GM21360 (cell line): ENCODE data around the gene OR1F1.
"Not testable (repeated sequence)": the region's sequence is repeated elsewhere in the genome, so short reads cannot be mapped to it uniquely, and the experiment has no call there.

Source experiments
- ATAC-seq: cut with Tn5 transposase; IDR thresholded peaks from one replicate; pipeline ENCODE4 v1.9.1; 2021; ENCODE audit warnings: mild to moderate bottlenecking, moderate library complexity; ENCODE audit not compliant: unreplicated experiment

OR1F1 gene

DNA sequence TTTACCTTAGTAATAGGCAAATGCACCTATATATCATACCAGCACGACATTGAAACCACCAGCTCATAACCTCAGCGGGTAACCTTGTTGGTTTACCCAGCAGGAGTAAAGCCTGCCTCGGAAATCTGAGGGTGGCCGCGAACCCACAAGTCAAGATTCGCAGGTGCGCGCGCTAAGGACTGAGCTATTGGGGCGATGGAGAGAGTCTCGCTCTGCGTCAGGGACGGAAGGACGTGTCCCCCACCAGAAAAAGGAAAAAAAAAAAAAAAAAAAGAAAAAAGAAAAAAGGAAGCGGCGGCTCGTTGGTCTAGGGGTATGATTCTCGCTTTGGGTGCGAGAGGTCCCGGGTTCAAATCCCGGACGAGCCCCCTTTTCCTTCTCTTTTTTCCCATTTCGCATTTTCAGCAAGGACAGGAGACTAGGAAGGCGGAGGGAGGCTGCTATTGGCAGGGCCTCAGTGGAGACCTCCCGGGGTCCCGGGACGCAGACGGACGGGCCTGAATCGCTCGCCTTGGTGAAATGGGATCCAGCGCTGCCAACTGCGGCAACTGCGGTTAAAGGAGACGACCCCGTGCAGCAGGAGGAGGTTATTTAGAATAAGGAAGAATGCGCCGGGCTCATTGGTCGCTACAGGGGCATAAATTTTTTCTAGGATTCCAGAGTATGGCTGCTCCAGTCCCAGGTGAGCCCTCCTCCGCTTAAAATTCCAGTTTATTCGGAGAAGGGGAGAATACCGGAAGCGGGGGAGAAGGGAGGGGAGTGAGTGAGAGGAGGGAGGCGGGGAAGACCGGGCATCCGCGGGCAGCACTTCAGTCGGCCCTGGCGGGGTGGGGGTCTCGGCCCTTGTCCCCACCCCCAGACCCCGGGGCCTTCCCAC lies at the start of gene OR1F1:
Gene OR1F1, plus strand, starts transcription at position 407 of the 877 bp plus-strand sequence.
- no peak for ATAC-seq

DNA sequence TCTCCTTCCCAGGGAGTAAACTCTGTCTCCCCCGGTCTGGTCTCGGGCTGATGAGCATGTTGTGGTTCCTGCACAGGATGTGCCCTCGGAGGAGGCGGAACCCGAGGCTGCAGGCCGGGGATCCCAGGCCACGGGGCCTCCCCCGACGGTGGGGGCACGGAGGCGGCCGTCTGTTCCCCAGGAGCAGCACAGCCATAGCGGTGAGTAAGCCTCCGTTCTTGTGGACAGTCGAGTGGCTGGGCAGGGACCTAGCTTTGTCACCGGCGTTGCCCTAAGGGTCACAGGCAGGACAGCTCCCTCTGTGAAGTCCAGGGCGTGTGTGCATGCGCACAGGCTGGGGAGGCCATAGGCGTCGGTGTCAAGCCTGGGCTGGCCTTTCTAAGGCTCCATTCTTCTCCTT lies 49.7 kb upstream of the OR1F1 start:
- ATAC-seq = no peak

DNA sequence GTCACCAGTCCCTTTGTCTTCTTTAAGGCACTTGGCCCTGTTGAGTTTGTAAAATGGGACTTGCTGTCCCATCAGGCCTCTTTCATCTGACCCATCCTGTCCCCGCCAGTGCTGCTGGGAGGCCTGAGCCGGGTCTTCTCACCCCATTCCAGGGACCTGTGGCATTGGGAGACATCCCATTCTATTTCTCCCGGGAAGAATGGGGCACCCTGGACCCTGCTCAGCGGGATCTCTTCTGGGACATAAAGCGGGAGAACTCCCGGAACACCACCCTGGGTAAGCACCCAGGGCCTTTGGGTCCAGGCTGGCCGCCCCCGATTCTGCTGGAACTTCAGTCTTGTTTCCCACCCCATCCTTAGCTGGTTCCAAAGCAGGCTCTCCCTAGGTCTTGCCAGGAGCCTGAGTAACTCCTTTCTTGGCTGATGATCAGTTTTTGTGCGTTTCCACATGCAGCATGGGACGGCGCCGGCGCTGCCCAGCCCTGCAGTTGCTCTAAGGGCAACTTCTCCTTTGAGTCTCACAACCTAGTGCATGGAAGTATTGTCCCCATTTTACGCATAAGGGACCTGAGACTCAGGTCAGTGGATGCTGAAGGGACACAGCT lies 49.1 kb upstream of the OR1F1 start:
- no peak for ATAC-seq

DNA sequence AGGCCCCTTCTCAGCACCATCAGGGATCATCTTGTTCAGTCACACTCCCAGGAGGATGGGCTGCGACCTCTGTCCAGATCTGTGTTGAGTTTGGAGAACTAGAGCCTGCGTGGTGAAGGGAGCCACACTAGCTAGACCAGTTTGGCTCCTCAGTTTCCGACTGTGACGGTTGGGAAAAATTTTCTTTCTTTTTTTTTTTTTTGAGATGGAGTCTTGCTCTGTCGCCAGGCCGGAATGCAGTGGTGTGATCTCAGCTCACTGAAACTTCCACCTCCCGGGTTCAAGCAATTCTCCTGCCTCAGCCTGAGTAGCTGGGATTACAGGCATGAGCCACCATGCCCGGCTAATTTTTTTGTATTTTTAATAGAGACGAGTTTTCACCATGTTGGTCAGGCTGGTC lies 48.4 kb upstream of the OR1F1 start:
- ATAC-seq = not testable (repeated sequence)

GRCh38 chr16:3140603-3141427 lies 47.2 kb upstream of the OR1F1 start:
- no peak for ATAC-seq

DNA sequence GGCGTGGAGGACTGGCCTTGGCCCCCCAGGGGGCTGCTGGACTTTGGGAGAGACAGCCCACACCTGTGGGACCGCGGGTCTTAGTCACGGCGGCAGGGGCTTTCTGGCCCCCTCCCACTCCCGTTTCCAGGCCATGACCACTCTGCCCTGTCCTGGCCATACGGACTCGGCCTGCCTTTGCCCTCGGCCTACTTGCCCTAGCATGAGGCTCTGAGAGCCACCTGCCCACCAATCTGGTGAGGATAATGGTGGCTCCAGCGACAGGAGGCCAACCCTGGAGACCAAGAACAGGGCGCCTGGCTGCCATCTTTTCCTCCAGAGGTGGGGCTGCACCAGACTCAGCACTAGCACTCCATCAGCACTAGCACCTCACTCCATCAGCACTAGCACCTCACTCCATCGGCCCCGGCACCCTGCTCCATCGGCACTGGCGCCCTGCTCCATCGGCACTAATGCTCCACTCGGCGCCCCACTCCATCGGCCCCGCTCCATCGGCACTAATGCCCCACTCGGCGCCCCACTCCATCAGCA lies 46.2 kb upstream of the OR1F1 start:
- ATAC-seq = no peak

DNA sequence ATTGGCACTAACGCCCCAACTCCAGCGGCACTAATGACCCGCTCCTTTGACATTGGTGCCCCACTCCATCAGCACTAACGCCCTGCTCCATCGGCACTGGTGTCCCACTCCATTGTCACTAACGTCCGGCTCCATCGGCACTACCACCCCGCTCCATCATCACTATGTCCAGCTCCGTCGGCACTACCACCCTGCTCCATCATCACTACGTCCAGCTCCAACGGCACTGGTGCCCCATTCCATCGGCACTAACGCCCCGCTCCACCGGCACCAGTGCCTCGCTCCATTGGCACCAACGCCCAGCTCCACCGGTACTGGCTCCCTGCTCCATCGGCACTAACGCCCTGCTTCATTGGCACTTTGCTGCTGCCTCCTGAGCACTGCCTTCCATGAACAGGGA lies 45.7 kb upstream of the OR1F1 start:
- ATAC-seq = no peak

GRCh38 chr16:3142770-3143169 lies 45.2 kb upstream of the OR1F1 start:
- ATAC-seq = no peak

GRCh38 chr16:3143189-3143588 lies 44.8 kb upstream of the OR1F1 start:
- ATAC-seq = no peak

DNA sequence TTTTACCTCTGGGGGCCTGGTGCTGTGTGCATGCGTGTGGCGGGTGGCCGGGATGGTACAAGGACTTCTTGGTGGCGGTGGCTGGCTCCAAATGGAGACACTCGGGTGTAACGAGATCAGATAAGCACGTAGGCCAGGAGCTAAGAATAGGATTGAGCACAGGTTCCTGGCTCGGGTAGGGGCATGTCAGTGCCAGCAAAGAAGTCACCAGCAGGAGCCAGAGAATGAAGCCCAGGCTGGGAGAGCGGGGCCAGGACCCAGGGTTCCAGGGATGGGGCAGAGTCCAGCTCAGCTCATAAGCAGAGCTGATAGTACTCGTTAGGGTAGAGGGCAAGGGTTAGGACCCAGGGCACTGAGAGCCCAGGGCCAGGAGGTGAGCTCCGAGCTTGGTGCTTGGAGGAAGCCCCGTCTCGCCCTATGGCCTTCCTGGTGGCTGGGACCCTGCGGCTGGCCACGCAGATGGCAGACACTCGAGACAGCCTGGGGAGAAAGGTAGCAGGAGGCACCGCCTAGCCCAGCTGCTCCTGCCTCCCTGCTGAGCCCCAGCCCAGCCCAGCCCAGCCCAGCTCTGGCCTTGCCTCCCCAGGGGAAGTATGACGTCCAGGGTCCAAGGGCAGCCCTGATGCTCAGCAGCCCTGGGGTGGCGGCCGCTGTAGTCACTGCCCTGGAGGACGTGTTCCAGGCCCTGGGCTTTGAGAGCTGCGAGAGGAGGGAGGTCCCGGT lies 44.2 kb upstream of the OR1F1 start:
- ATAC-seq = no peak

GRCh38 chr16:3144321-3144983 lies 43.6 kb upstream of the OR1F1 start:
- no peak for ATAC-seq

DNA sequence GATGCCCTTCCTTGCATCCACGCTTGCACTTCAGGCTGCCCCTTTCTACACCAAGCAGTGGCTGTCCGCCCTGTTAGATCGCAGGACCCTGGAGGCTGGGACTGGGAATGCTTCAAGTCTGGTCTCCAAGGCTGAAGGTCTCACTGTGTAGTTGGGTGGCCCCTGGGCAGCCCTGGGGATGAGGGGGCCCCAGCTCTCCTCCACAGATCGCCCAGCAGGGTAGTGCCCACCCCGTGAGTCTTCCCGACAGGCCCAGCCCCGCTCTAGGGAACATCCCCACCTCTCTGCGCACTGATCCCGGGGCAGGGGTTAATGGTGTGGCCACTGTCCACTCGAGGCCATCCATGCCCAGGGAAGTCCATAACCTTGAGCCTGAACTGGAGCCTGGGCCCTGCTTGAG lies 42.9 kb upstream of the OR1F1 start:
- ATAC-seq = no peak

- no peak for ATAC-seq
These were observed 42.3 kb upstream of the OR1F1 start for GRCh38 chr16:3145660-3146059.

DNA sequence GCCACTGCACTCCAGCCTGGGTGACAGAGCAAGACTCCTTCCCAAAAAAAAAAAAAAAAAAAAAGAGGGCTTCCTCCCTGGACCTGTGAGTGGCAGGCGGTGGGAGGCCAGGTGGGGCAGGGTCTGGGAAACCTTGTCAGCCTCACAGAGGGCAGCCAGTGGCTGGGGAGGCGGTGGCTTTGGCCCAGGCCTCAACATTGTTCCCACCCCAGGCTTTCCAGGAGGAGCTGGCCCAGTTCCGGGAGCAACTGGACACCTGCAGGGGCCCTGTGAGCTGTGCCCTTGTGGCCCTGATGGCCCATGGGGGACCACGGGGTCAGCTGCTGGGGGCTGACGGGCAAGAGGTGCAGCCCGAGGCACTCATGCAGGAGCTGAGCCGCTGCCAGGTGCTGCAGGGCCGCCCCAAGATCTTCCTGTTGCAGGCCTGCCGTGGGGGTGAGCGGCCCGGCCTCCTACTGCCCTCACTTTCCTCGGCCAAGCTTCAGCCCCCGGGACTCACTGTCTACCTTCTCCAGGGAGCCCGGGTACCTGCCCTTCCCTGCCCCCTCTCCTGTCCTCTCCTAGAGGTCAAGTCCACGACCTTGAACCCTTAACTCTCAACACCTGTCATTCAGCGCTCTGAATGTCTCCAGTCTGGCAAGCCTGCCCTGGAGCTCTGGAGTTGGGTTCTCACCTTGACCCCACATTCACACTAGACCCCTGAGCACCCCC lies 40.8 kb upstream of the OR1F1 start:
- ATAC-seq = no peak

GRCh38 chr16:3147757-3148104 lies 40.3 kb upstream of the OR1F1 start:
- no peak for ATAC-seq

DNA sequence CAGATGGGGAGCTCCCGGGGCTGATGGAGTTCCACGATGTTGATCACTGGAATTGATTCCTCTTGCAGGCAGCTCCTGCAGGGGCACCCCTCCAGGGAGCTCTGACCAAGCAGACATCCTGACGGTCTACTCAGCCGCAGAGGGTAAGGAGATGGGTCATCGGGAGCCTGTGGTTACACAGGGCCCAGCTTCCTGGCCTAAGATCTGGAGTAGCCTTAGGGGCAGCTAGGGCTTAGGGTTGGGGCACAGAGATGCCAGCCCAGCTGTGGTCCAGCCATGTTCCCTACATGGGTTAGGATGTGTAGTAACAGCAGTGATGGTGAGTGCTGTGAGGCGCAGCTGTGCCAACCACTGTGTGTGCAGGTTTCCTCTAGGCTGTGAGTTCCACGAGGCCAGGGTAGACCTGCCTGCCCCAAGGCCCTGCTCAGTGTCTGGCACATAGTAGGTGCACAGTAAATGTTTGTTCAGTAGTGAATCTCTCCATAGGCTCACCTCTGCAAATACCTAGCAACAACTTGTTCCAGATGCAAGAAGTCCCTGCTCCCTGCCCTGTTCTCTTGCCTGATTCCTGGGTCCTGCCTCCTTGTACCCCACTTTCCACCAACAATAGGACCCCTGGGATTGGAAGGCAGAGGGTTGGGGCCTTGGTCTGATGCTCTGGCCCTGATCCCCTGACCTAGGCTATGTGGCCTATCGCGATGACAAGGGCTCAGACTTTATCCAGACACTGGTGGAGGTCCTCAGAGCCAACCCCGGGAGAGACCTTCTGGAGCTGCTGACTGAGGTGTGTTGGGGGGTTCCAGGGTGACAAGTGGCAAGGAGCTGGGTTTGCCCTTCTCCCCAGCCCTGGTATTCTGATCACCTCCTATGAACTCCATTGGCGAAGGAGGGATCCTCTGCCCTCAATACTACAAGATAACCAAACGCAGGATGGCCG lies 39.5 kb upstream of the OR1F1 start:
- no peak for ATAC-seq

- ATAC-seq = no peak
These were observed 38.8 kb upstream of the OR1F1 start for GRCh38 chr16:3149193-3149530.

- ATAC-seq = peak; percentile 3
These were observed 38.2 kb upstream of the OR1F1 start for GRCh38 chr16:3149630-3150345.
